GM21529 (cell line): Measurements from ENCODE around the gene RBL2.

Experiments
- ATAC-seq: cut with Tn5 transposase; IDR thresholded peaks from one replicate; pipeline ENCODE4 v1.9.1; 2021; ENCODE audit not compliant: unreplicated experiment

Gene RBL2

DNA sequence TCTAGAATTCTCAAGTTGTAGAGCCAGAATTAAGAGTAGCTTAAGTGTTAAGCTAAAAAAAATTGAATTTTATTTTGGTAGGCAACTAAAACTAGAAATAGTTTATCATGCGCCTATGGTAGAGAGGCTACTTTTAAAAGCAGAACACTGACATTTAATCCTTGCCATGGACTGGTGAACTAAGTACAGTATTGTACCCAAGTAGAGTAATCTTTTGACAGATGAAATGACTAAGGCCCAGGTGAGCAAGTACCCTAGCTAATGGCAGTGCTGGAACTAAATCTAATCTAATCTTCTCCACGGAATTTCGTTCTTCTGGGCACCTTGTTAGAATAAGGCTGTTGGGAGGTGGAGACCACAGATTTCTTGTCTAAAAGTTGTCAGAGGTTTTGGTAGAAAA lies 11.8 kb downstream of the RBL2 start:
- ATAC-seq, result no peak

DNA sequence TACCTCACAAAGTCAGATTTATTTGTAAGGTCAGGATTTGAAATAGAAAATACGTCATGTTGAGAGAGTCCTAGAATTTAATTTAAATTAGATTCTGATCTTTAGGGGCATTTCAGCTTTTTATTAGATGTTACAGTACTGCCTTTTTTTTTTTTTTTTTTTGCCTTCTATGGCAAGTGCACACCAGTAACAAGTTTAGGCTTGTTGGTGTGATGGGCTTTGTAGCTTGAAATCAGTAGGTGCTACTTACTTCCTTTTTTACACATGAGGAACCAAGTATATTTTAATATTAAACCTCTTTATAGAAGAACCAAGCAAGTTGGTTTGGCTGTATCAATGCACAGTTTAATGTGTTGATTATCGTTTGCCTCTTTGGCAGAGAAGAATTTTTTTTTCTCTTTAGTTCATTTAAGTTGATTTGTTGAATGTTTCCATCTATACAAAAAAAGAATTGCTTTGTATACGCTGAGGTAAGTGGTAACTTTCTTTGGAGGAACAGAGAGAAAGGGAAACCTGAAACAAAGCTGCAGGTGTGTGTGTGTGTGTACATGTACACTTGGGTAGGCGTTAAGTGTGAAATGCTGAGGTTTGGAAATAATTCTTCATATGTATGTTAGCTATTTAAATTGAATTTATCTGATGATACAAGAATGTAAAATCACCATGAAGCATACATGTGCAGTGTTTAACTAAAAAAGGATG lies 15.7 kb downstream of the RBL2 start:
- no peak for ATAC-seq

DNA sequence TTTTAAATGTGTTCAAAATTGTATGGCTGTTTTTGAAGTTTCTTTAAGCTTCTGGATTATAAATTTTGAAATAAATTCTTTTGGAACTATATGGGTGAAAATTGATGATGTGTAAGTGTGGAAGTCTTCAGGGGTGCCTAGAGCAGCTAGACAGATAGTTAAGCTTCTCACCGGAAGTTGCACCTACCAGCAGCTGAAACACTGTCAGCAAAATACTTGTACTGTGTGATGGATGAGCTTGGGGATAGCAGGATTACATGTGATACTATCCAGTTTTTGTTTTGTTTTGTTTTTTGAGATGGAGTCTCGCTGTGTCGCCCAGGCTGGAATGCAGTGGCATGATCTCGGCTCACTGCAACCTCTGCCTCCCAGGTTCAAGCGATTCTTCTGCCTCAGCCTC lies 19.7 kb downstream of the RBL2 start:
- no peak for ATAC-seq

DNA sequence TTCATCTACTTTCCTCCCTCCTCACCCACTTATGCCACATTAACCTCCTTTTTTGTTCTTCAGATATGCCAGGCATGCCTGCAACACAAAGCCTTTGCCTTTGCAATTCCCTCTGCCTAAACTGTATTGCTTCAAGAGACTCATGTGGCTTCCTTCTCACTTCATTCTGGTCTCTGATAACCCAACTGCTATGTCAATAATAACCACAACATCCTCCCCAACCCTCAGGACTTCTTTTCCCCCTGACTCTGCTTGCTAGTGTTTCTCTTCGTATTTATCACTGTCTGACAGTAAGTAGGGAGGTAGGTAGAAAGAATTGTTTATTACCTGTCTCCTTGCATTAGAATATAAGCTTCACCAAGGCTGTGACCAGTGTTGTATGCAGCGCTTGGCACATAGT lies 22.4 kb downstream of the RBL2 start:
- ATAC-seq, result no peak

DNA sequence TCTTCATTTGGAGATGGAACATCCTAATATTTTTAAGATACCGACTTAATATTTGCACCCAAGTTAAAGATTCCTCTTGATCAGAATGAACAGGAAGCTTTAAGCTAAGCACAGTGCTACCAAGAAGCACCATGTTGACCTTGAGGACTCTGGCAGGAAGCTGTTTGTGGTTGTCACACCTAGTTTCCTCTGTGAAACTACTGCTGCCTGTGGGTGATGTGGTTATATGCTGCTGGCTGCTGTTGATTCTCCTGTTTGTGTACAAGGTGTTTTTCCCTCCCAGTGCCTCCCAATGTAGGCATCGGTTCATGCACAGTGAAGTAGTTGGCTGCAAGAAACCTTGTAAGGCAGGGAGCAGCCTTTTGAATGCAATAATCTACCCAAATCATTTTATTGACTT lies 23.4 kb downstream of the RBL2 start:
- peak; percentile 100 for ATAC-seq

DNA sequence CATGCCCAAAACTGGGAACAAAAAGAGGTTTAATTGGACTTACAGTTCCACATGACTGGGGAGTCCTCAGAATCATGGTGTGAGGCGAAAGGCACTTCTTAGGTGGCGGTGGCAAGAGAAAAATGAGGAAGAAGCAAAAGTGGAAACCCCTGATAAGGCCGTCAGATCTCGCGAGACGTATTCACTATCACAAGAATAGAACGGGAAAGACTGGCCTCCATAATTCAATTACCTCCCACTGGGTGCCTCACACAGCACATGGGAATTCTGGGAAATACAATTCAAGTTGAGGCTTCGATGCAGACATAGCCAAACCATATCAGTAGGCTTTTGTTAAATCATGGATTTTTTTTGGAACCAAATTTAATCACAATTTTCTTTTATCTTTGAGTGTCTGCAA lies 24.4 kb downstream of the RBL2 start:
- ATAC-seq, result no peak

DNA sequence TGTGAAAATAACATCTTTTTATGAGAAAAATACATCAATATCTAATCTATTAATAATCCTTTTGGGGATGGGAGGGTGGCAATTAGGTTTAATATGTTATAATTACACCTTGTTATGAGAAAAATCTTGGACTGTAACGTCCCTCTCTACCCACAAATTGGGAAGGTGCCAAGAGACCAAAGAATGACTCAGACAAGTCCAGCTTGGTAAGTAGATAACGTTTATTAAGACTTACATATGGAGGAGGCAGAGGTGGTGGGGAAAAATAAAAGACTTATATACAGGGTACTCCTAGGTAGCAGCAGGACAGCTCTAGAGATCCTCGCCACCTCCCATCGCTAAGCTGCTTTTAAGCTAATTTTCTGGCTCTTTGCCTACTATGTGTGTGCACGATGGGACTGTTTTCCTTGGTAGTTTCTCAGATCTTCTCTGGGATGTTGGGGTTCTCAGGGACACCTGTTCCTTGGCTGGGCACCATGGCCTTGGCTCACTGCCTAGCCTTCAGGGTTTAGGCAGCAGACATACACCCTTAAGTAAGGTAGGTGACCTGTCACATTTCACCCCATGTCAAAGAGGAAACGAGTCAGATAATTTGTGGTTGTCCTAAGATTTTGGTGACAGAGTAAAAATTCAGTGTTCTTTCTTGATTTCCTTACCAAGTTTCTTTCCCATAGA lies 31.5 kb downstream of the RBL2 start:
- ATAC-seq, result no peak

DNA sequence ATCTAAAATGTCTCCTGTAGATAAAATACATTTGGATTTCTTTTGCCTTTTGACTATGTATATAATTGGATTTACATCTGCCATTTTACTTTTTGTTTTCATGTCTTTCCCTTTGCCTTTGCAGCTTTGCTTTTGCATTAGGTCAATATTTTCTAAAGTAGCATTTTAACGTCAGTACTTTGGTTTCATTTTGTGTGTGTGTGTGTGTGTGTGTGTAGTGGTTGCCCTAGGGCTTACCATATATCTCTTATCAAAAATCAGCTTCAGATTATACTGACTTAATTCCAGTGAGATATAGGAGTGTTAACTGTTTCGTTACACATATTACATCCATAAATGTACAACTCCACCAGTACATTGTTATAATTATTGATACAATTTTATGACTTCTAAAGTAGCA lies 42.6 kb downstream of the RBL2 start:
- ATAC-seq, result no peak

DNA sequence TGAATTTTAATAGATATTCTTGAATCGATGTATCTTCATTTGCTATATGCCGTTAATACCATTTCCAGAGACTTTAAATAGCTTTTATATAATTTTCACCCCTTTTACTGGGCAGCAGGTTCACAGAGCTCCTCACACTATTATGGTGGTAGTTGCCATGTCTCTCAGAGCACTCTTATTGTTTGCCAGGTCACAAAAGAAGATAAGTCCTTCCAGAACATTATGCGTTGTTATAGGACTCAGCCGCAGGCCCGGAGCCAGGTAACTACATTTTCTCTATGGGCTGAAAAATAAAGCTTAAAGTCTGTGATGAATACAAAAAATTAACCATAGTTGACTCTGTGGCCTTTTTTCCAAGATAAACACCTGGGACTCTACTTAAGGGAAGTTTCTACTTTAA lies 44.7 kb downstream of the RBL2 start:
- ATAC-seq, result no peak

DNA sequence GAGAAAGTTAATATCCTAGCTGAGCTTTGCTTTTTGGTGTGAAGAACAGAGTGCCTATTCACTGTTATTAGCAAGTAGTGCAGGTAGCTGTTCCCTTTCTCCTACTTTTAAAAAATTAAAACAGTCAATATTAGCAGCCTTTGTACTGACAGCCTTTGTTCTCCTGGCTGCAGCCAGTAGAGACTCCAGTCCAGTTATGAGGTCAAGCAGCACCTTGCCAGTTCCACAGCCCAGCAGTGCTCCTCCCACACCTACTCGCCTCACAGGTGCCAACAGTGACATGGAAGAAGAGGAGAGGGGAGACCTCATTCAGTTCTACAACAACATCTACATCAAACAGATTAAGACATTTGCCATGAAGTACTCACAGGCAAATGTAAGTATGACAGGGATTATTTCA lies 46.1 kb downstream of the RBL2 start:
- no peak for ATAC-seq

DNA sequence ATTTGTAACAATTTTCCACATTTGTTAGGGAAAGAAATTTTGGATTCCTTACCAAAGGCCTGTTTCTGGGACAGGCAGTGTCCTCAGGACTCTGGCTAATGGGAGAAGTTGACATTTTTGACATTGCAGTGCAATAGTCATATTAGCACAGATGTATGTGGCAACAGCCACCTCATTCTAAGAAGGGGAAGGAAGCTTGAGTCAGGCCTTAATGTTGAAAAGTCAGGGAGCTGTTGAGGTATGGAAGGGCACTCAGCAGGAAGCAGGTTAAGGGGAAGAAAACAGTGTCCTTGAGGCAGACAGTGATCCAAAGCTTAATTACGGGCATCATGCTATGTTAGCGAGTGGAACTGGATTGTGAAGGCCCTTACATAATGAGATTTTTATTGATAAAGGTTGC lies 47.9 kb downstream of the RBL2 start:
- ATAC-seq, result no peak

DNA sequence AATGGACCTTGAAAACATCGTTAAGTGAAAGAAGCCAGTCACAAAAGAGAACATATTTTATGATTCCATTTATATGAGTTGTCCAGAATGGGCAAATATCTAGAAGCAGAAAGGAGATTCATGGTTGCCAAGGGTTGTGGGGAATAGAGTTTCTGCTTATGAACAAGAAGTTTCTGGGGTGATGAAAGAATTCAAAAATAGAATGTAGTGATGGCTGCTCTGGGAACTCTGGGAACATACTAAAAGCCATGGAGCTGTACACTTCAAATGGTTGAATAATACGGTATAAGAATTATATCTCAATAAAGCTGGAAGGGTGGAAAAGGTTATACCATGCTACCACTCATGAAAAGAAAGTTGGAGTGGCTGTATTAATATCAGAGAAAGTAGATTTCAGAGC lies 50.3 kb downstream of the RBL2 start:
- no peak for ATAC-seq

DNA sequence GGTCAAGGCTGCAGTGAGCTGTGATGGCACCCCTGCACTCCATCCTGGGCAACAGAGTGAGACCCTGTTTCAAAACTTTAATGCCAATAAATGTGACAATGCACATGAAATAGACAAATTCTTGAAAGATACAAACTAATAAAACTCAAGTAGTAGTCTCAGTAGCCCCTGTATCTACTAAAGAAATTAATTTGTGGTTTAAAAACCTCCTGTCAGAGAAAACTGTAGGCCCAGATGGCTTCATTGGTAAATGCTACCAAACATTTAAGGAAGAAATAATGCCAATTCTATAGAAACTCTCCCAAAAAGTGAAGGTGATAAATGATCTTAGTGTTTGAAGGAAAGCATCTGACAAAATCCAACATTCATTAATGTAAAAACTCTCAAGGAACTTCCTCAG lies 52.0 kb downstream of the RBL2 start:
- ATAC-seq, result no peak

DNA sequence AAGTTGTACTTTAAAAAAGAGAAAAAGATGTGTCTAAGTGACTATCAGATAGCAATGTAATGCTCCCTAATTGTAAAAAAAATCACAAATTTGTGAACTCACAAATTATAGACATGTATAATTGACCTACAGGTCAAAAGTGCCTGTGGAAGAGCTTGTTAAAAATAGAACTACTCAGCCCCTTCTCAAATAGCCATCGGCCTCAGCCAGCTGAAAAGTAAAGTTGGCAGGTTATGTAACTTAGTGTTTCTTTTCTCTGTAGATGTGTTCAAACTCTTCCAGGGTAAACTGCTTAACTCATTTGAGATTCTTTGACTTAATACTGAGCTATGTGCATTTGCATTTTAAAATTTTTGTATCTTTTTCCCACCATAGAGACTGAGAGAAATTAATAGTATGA lies 55.5 kb downstream of the RBL2 start:
- no peak for ATAC-seq

DNA sequence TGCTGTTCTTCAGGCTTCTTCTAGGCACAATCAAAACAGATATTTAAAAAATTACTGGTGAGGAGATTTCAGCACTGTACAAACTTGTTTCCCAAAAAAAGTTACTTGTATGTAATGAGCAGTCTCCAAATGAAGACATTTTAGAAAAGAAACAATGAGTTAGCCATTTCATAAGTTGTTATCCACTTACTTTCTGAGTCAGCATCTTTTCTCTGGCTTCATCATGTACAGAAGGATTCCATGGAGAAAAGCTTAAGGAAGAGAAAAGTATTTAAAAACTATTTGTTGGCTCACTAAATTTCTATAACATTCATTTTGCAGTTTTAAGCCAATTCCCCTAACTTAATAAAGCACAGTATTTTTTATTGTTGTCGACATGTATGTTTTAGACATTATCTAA lies 58.2 kb downstream of the RBL2 start:
- ATAC-seq, result no peak

DNA sequence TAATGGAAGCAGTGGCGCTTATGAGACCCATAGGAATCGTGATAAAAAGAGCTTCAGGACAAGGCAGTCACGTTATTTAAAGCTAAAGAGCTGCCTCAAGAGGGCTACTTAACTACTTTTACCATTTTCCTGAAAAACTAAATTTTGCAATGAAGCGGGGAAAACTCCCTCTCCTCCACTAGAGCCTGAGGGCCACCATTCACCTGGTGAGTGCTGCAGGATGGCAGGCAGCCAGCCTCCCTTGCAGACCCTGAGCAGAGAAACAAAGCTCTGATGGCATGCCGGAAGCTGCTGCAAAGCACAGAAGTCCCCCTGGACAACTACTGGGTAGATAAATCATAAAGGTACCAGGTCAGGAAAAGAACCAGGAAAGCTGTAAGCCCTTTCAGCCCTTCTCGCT lies 60.4 kb downstream of the RBL2 start:
- no peak for ATAC-seq

DNA sequence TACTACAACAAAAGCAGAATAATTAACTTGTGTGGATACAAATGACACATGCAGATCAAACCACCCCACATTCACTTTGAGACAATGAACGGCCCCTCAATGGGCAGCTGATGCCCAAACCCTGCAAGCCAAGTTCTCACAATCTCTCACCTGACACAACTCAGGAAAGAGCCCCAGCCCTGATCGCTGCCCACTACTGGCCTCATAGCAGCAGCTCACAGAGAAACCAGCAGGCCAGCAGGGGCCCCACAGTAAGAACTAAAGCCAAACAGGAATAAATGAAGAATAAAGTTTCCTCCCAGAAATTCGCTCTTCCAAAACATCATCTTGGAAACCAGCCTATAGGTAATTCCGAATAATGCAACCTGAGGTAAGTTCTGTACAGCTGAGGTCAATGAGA lies 61.1 kb downstream of the RBL2 start:
- ATAC-seq, result no peak

DNA sequence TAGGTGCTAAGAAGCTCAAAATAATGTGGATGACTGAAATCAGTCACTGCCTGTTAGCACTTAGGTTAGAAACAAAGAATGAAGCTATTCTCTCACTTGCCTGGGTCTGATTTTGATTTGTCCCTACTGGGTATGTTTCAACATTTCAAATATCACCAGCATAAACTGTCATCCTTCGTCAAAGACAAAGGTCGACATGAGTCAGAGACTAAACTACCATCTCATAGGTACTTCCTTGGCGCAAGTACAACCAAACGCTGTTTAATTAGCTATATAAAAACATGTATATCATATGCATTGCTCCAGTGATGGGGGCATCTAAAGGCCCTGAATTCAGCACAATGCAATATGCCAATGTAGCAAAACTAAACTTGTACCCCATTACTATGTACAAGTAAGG lies 64.7 kb downstream of the RBL2 start:
- ATAC-seq, result no peak

DNA sequence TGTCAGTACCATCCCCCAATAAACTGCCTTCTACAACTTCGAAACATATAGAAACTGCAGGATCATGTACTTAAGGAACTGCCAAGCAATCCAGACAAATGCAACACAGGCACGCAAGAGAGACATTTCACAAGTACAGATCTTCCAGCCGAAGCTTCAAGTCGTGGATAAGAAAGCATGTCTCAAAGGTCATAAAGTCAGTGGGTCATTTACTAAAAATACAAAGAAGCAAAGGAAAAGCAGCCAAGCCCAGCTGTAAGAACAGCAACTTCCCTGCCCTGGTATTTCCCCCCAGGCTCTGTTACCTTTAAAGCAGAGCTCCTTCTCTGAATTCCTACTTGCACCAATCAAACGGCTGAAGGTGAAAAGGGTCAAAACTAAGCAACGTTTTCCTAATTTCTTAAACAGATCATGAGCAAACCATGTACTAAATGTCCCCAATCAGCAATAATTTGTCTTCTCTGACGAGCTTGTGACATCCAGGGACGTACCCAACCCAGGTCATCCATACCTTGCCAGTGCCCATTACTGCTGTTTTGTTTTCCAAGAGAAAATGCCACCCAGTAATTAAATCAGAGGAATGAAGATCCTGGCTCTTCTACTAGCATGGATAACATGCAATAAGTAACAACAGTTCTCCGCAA lies 67.1 kb downstream of the RBL2 start:
- ATAC-seq, result no peak

DNA sequence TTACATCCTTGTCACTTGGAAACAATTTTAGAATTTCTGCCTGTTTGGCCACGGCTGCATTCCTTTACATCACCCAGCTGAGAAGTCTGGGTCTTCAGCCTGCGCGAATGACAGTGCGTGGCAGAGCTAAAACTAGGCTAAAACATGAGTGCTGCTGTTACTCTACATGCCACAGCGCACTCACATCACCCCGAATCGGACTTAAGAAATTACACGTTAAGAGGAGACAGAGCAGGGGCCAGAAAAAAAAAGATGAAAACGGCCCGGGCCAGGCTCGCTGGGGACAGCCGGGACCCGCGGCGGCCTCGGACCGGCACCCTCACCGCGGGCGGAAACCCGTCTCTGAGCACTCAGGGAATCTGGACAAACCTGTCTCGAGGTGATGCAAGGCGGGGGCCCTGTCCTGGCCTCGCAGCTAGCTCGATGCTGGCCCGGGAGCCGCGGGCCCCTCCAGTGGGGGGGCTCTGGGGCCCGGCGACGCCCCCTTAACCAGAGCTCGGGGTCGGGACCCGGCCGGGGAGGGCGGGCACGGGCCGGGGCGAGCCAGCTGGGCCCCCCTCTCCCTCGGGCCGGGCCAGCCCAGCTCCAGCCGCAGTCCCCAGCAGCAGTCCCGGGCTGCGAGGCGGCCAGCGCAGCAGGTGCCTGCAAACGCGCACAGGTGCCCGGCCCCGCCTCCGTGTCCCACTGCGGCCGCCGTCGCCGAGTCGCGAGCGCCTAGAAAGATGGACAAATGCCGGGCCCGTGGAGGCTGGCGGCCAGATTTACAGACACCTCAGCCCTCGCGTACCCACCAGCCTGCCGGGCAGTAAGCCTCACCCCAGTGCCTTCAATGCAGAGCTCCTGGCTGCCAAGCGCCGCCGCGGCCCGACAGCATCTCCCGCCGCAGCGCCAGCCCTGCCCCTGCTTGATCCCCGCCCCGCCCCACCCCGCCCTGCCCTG lies 68.3 kb downstream of the RBL2 start, which contains the start of gene AKTIP:
TSS of gene AKTIP (minus strand) at position 879 of the 939 bp plus-strand sequence. CDS start 2,950 bp downstream, outside the sequence.
- peak; percentile 25 for ATAC-seq

DNA sequence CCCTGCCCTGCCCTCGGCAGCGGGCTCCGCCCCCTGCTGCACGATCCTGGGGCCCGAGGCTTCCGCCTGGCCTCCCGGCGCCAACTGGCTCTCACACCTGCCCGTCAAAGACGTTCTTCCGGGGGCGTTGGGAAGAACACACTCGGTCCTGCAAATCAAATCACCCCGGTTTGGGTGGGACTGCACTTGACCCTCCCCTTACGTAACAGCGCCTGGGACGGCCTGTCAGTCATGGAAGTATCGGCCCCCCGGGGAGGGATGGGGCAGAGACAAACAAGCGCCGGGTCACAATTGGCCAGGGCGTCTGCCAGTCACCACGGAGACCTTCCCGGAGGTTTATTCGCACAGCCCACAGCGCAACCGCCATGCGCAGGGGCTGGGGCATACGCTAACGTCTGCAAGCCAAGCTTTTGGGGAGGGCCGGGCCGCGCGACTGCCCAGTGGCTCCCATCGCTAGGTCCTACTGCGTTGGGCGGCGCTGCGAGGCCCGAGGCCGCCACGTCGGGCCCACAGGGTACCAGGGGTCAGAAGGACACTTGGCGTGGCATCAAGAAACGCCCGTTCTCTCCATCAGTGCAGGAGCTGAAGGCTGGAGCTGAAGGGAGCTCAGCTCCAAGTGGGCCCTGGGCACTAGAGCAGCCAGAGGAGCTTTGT lies 69.1 kb downstream of the RBL2 start:
- peak; percentile 92 for ATAC-seq
